Psoas muscle (tissue), 8 donors: ENCODE measurements around the gene TIMM21. TPM values are rescaled to one million over a fixed set of nuclear protein-coding genes. Genes with fewer than 3 reads are reported as not detected.

Experiments
- ATAC-seq, 4 donors: fragments of 200-7000 bp; cut with Tn5 transposase; one replicate each; pipeline ENCODE4 v1.9.1; 2020; ENCODE audit warnings: moderate library complexity in 3 of 4, mild to moderate bottlenecking in 2 of 4
- DNase-seq, 2 donors: peaks; one replicate each; pipeline ENCODE4 v3.0.0-alpha.2; 2020
- H3K27ac ChIP-seq: fragments of 200-600 bp; one replicate; pipeline ENCODE4 v1.8.0; 2022
- H3K27me3 ChIP-seq, 3 donors: fragments of 200-600 bp in 1 of 3; one replicate each; pipeline versions ENCODE4 v1.6.1 to v1.8.0; 2013 to 2022; ENCODE audit warnings: low read length in 2 of 3, mild to moderate bottlenecking in 2 of 3, moderate library complexity in 1 of 3; ENCODE audit not compliant: insufficient read depth in 3 of 3
- H3K36me3 ChIP-seq, 2 donors: fragments of 200-600 bp in 1 of 2; one replicate each; pipeline versions ENCODE4 v1.6.1 to v1.8.0; 2013 to 2022; ENCODE audit warnings: low read depth in 1 of 2, mild to moderate bottlenecking in 1 of 2, moderate library complexity in 1 of 2; ENCODE audit not compliant: insufficient read depth in 1 of 2
- H3K4me1 ChIP-seq: fragments of 200-600 bp; one replicate; pipeline ENCODE4 v1.8.0; 2022
- H3K4me3 ChIP-seq: fragments of 200-600 bp; one replicate; pipeline ENCODE4 v1.8.0; 2022; ENCODE audit warnings: mild to moderate bottlenecking
- H3K9me3 ChIP-seq: fragments of 200-600 bp; one replicate; pipeline ENCODE4 v1.8.0; 2022
- WGBS, 3 donors: extraction: QIAGEN DNeasy Blood & Tissue Kit; methylation state at CpG; one replicate each; pipeline versions ENCODE4 v1.1.6 to v1.1.7; 2013; 5-methylcytosine and 5-hydroxymethylcytosine counted together
- intact Hi-C, 2 donors: fragments of 100-400 bp; cut with DNase I; formaldehyde crosslinking; loops; one replicate each; pipeline versions ENCODE4 v1.11.0 to v1.14.2; 2022
- polyA plus RNA-seq, 3 donors: library from polyadenylated mRNA; stranded (reverse); fragments of 200-250 nt; gene quantifications; one replicate each; pipeline ENCODE4 v1.2.3, GENCODE V29; 2013
- total RNA-seq, 4 donors: library from RNA; stranded (reverse); fragmentation: NEBNext Ultra II Directional in 2 of 4; extraction: Animal tissue kit (Norgen Biotek cat#: 25700) in 2 of 4; gene quantifications; one replicate each; pipeline versions ENCODE4 v1.2.1 to v1.2.4, GENCODE V29; 2021 to 2023
- TF ChIP-seq, protein P1 (sequence below): fragments of 200-600 bp; IDR thresholded peaks from one replicate; pipeline ENCODE4 v1.8.0; 2022; ENCODE audit warnings: antibody characterized with exemption
- donor health status: healthy with polysubstance abuse.
- donor health status: DM: no; HTN: no; CAD: no; lungs with moderate emphysema.
- donor health status: Bipolar disorder and iron deficiency.
- donor health status: healthy.
- donor health status: DM: yes; HTN: yes; CAD: no.
- donor health status: DM: no; HTN: no; CAD: no.
- donor health status: DM: no; HTN: no; CAD: no.
- donor health status: DM: yes; HTN: yes; CAD: no.

Gene TIMM21
- total and polyA plus RNA-seq, 7 donors = 52.6 to 201 (median 76.8) TPM

DNA sequence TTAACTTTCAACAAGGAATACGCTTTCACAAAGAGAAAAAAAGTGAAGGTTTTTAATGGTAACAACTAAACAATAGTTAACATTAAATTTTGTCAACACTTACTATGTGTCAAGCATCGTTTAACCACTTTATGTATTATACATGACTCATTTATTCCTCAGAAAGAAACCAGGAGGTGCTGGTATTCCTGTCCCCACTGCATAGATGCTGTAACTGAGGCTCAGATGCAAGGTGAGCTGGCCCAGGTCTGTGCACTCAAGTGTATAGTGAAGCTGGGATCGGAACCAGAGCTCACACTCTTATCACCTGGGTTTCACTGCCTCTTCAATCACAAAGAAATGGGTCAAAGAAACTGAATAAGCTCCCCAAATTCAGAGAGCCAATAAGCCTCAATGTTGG is 17.2 kb upstream of the TIMM21 start:
- intact Hi-C loops = no loop called here
- DNase-seq (no peak), ATAC-seq (no peak)
- H3K9me3 ChIP-seq = no peaks in the 10 kb centered on the region
- no peak overlapping the region for H3K27ac ChIP-seq
- no peaks in the 10 kb centered on the region for H3K27me3 ChIP-seq
- no peaks in the 10 kb centered on the region for H3K36me3 ChIP-seq
- 84 to 89% (median 89%) methylated on average over 3 of the region's 3 CpGs for WGBS, 3 donors
- no peak overlapping the region for H3K4me3 ChIP-seq
- TF ChIP-seq, protein P1, sequence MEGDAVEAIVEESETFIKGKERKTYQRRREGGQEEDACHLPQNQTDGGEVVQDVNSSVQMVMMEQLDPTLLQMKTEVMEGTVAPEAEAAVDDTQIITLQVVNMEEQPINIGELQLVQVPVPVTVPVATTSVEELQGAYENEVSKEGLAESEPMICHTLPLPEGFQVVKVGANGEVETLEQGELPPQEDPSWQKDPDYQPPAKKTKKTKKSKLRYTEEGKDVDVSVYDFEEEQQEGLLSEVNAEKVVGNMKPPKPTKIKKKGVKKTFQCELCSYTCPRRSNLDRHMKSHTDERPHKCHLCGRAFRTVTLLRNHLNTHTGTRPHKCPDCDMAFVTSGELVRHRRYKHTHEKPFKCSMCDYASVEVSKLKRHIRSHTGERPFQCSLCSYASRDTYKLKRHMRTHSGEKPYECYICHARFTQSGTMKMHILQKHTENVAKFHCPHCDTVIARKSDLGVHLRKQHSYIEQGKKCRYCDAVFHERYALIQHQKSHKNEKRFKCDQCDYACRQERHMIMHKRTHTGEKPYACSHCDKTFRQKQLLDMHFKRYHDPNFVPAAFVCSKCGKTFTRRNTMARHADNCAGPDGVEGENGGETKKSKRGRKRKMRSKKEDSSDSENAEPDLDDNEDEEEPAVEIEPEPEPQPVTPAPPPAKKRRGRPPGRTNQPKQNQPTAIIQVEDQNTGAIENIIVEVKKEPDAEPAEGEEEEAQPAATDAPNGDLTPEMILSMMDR = no peak
- no peaks in the 10 kb centered on the region for H3K4me1 ChIP-seq

DNA sequence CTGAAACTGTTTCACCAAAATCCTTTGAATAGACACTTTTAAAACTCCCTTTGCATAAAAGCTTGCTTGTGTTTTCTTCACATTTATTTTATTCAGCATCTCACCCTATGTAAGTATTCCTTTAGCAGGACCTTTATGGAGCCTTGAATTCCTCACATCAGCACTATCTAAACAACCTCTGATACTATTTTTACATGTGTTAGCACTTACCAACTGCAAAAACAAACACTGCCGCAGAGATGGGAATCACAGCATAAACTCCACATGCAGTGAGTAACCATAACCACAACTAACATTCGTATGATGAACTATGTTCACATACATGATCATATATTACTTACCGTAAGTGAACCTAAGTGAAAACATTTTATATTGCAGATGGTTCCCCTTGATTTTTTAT is 16.1 kb upstream of the TIMM21 start:
- Histone ChIP-seq H3K27ac (no peak overlapping the region), H3K9me3 (no peaks in the 10 kb centered on the region), H3K4me1 (no peaks in the 10 kb centered on the region), H3K27me3 (peaks cover 0 to under 1% (median 0%) of the 10 kb centered on the region in 3 donors), H3K36me3 (no peaks in the 10 kb centered on the region), H3K4me3 (no peak overlapping the region)
- TF ChIP-seq, protein P1 = no peak
- intact Hi-C loops = no loop called here
- ATAC-seq (no peak), DNase-seq (no peak)
- WGBS, 3 donors = 79 to 88% (median 80%) methylated on average over 3 of the region's 3 CpGs

DNA sequence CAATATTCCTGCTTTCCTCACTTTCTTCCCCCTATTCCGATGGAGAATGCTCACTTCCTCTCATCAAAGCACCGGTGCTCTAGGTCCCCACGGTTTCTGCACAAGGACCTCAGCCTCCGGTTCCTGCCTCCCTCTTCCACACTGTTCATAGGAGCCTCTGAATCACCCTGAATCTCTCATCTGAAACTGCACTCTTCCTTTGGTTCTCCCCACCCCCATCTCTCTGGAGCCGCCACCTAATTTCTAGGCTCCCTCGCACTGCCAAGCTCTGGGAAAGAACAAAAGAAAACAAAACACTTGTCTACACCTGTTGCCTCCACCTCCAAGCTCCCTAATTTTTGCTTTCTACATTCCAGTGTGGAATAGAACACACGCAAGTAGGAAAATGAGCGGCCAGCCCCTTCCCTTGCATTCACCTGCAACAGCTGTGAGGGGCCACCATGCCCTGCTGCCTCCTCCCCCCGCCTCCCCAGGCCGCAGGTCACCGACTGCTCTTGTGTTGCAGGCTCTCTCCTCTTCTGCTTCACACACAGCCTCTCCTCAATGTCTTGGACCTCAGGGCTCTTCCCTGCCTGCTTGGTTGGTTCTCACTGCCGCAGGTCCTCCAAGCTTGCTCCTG is 10.3 kb upstream of the TIMM21 start:
- peaks cover 0 to 3% (median 0%) of the 10 kb centered on the region in 3 donors for H3K27me3 ChIP-seq
- ATAC-seq (no peak), DNase-seq (no peak)
- intact Hi-C loops = no loop called here
- no peak overlapping the region for H3K27ac ChIP-seq
- H3K9me3 ChIP-seq = no peaks in the 10 kb centered on the region
- H3K4me1 ChIP-seq = no peaks in the 10 kb centered on the region
- H3K36me3 ChIP-seq = no peaks in the 10 kb centered on the region
- TF ChIP-seq, protein P1 = no peak
- 82 to 86% (median 86%) methylated on average over 12 of the region's 12 CpGs for WGBS, 3 donors
- H3K4me3 ChIP-seq = no peak overlapping the region

DNA sequence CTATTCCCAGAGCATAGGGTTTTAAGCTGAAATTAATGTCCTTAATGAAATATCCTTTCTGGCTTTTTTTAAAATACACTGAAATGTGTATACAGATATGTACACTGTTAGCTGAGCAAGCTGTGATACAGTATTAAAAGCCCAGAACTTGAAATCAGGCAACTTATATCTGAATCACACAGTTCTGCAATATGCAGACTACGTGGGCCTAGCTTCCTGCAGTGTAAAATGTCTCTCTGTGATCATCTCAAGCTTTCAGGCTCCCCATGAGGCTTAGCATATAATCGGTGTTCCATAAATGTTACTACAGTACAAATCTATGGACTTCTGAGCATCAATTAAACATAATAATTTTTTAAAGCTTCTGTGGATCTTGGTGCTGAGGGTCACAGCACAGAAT is 8.9 kb upstream of the TIMM21 start:
- intact Hi-C loops = no loop called here
- WGBS, 3 donors = 79 to 84% (median 84%) methylated on average over 2 of the region's 2 CpGs
- ATAC-seq = no peak

More for the DNA sequence above, 8.9 kb upstream of the TIMM21 start:
- peaks cover 0 to 3% (median 0%) of the 10 kb centered on the region in 3 donors for H3K27me3 ChIP-seq
- no peaks in the 10 kb centered on the region for H3K9me3 ChIP-seq
- no peak for DNase-seq
- TF ChIP-seq, protein P1 = no peak
- no peaks in the 10 kb centered on the region for H3K4me1 ChIP-seq
- H3K27ac ChIP-seq = no peak overlapping the region
- no peaks in the 10 kb centered on the region for H3K36me3 ChIP-seq
- no peak overlapping the region for H3K4me3 ChIP-seq
